Measurements from ENCODE around the gene ATAD3A.
"Not testable (repeated sequence)": the region's sequence is repeated elsewhere in the genome, so short reads cannot be mapped to it uniquely, and the experiment has no call there.

Gene ATAD3A

DNA sequence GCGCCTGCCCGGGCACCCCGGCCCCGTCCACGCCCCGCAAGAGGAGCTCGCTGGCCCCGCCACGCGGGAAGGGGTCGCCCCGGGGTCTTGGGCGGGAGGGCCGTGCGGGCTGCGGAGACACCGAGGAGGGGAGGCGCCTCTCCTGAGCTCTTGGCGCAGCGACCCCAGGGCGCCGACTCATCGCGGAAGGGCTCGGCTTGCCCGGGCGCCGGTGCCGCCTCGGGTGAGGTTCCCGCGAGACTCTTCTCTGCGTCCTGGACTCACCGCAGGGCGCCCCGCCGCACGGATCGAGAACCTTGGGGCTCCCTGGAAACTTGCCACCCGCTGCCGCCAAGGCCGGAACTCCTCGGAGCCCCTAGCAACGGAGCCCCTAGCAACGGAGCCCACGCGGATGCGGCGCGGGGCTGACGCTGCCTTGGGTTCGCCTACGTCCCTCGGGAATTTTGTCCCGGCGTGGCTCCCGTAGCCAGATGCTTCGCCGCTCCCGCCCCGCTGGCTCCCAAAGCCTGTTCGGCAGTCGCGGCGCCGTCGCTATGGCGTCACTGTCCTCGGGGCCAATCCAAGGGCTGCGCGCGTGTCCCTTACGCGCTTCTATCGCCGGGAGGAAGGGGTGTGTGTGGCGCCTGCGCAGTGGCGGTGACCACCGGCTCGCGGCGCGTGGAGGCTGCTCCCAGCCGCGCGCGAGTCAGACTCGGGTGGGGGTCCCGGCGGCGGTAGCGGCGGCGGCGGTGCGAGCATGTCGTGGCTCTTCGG lies at the start of gene ATAD3A:
TSS of gene ATAD3A (plus strand) at position 630 of the 753 bp plus-strand sequence. CDS start at position 737, 107 bp downstream.
- peak; percentile 93 for DNase-seq (ENCODE audit: low spot score)

DNA sequence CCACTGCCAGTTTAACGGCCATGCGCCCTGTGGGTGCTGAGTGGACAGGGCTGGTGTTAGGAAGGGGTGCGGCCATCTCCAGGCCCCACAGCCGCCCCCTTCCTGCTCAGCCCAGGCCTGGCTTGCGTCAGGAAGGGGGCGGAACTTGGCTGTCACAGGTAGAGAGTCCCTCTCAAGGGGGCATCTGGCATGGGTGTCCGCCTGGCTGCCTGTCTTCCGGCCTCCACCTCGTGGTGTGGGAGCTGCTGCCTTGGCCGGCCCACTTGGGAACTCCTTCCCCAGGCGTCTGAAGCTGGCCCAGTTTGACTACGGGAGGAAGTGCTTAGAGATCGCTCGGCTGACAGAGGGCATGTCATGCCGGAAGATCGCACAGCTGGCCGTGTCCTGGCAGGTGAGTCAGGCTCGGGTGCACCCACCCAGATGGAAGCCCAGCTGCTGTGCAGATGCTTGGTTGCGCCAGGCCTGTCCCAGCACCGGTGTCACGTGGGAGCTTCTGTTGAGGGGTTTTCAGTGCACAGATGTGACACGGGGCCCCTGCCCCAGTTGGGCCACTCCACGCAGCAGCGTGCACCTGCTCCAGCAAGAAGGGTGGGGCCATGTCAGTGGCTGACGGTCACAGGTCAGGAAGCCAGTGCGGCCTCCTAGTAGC lies 49.5 kb upstream of the ATAD3A start:
- no peak for DNase-seq (ENCODE audit: low spot score)

DNA sequence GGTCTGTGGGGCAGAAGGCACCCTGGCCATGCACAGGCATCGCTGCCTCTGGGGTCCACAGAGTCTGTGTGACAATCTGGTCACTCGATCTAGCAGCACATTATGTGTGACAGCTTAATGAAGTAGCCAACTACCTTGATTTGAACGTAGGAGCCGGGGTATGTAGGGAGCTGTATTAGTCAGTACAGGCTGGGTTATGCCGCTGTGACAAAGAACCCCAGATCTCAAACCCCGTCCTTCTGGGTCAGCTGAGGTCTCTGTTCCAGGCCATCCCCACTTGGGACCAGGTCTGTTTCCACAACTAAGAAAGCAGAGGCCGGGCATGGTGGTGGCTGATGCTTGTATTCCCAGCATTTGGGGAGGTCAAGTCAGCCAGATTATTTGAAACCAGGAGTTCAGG lies 48.6 kb upstream of the ATAD3A start:
- DNase-seq (ENCODE audit: low spot score): no peak

DNA sequence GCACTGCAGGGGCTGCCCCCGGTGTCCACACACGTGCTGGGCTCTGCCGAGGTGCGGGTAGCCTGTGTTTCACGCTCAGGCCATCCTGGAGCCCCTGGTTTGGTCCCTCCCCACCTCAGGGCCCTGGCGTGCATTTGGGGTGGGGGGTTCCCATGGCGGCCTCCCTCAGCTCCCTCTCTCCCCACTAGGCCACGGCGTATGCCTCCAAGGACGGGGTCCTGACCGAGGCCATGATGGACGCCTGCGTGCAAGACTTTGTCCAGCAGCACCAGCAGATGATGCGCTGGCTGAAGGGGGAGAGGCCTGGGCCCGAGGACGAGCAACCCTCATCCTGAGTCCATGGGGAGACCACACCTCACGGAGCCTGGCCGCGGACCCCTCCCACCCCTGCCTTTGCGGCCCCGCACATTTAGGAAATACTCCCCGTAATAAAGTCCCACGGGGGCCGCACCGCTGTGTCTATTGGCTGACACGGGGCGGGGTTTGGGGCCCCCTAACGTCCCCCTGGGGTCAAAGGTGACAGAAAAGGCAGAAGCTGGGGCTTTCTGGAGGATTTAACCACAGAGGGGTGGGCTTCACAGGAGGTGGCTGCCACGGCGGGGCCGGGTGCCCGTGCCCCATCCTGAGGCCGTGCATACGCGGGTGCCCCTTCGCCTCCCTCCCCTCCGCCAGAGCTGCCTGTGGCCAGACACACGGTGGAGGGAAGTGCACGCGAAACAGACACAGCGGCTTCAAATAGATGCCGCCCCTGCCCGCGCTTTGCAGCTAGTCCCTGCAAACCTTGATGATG lies 43.6 kb upstream of the ATAD3A start:
- DNase-seq (ENCODE audit: low spot score): not testable (repeated sequence)

DNA sequence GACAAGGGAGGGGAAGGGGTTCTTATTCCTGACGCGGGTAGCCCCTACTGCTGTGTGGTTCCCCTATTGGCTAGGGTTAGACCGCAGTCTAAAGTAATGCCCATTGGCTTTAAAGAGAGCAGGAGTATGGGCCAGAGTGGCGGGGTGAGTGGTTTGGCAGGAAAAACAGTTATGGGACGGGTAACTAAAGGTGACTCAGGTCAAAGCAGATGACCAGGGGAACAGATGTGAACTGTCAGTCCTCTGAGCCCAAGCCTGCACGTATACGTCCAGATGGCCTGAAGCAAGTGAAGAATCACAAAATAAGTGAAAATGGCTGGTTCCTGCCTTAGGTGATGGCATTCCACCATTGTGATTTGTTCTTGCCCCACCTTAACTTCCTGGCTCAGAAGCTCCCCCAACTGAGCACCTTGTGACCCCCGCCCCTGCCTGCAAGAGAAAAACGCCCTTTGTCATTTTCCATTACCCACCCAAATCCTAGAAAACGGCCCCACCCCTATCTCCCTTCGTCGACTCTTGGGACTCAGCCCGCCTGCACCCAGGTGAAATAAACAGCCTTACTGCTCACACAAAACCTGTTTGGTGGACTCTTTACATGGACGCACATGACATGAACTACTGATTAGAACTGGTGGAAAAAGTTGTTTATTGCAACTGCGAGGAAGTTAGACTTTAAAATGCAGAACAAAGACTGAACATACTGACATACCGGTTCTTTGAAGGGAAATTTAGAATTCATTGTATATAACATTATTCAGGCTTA lies 41.2 kb upstream of the ATAD3A start:
- no peak for DNase-seq (ENCODE audit: low spot score)

DNA sequence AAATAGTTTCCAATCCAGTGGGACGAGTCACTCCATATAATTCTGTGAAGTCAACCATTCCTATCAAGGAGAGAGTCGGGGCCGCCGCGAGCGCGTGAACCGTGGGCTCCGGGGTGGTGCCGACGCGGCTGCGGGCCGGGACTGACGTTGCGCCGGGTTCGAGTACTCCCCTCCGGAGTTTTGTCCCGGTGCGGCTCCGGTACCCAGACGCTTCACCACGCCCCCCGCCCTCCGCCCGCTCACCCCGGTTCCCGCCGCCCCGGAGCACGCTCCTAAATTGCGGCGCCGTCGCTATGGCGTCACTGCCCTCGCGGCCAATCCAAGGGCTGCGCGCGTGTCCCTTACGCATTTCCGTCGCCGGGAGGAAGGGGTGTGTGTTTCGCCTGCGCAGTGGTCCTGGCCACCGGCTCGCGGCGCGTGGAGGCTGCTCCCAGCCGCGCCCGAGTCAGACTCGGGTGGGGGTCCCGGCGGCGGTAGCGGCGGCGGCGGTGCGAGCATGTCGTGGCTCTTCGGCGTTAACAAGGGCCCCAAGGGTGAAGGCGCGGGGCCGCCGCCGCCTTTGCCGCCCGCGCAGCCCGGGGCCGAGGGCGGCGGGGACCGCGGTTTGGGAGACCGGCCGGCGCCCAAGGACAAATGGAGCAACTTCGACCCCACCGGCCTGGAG lies 40.4 kb upstream of the ATAD3A start, which contains the start of gene ATAD3B:
TSS of gene ATAD3B (plus strand) at position 377 of the 664 bp plus-strand sequence. CDS start at position 497, 120 bp downstream.
- peak; percentile 74 for DNase-seq (ENCODE audit: low spot score)

DNA sequence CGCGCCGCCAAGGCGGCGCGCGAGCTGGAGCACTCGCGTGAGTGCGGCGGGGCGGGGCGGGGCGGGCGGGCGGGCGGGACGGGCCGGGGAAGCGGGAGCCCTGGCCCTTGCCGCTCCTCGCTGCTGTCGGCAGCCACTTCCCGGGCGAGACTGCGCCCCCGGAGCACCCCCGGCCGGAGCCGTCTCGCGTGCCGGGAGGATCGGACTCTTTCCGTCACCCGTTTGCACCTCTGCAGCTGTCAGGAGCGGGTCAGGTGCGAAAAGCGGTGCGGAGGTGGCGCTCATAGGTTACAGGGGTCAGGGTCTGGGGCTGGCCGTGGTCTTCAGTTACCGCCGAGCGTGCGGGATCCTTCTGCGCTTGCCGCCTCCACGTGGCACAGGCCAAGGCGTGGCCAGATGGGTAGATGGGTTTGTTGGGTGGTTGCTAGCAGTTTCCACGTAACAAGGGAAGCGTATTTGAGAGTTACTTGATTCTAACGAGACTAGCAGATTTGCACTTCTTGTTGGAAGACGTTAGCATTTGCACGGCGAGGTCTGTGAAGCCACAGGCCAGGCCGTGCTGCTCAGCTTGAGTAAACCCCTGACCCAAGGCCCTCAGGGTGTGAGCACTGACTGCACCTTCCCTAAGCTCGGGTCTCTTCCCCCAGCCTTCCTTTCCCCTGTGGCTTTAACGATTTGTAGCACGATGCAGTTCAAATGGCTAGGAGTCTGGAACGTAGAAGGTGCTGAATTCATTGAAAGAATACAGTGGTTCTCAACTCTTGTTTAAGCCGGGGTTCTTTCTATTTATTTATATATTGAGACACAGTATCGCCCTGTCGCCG lies 39.7 kb upstream of the ATAD3A start:
- DNase-seq (ENCODE audit: low spot score): not testable (repeated sequence)

DNA sequence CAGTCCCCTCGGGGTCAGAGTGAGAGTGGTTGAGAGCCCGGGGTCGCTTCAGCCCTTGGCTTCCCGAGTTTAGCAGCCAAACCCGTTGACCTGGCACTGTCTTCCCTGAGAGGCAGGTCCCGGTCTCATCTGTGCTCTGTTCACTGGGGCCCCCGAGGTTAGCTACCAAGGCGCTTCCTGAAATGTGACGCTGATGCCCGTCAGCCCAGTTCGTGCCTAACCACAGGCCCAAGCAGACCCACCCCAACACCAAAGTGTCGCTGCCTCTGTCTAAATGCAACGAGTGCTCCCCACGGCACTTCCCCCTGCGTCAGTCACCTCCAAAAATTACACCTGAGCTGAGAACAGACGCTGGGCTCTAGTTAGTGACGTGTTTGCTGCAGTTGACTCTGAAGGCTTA lies 36.0 kb upstream of the ATAD3A start:
- not testable (repeated sequence) for DNase-seq (ENCODE audit: low spot score)

DNA sequence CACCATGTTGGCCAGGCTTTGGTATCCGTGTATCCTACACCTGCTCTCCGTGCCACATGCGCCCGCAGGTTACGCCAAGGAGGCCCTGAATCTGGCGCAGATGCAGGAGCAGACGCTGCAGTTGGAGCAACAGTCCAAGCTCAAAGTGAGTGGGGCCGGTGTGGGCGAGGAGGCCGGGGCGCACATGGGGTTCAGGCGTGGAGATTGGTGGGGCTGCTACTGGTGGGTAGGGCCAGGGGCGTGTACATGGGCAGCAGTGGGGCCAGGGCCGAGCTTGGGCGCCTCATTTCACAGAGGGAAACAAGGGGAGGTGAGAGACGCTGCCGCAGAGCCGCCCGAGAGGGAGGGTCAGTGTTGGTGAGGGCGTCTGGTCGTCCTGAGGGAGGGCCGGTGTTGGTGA lies 34.8 kb upstream of the ATAD3A start:
- DNase-seq (ENCODE audit: low spot score): no peak

DNA sequence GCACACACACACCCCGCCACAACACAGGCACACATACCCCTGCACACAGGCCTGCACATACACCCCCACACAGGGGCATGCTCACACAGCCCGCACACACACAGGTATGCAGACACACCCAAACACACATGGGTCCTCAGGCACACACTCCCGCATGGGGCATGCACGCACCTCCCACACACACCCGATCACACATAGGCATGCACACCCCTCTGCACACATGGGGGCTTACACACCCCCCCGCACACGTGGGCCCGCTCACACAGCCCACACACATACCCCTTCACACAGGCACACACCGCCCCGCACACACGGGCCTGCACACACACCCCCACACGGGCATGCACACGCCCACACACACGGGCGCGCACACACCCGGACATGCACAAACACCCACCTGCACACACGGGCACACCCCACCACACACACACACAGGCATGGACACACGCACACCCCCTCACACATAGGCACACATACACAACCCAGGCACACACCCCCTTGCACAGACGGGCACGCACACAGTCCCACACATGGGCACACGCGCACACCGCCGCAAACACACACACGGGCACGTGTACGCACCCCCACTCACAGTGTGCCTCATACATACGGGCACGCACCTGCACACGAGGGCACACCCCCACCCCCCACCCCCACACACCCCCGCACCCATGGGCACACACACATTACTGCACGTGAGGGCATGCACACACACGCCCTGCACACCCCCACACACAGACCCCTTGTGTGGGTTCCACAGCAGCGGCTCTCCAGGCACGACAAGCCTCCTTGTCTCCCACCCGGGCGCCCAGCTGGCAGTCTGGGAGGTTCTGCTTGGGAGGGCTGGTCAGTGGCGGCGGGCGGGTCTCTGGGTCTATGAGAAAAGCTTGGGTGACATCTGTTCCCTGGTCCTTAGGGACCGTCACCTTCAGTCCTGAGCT lies 32.1 kb upstream of the ATAD3A start:
- no peak for DNase-seq (ENCODE audit: low spot score)

DNA sequence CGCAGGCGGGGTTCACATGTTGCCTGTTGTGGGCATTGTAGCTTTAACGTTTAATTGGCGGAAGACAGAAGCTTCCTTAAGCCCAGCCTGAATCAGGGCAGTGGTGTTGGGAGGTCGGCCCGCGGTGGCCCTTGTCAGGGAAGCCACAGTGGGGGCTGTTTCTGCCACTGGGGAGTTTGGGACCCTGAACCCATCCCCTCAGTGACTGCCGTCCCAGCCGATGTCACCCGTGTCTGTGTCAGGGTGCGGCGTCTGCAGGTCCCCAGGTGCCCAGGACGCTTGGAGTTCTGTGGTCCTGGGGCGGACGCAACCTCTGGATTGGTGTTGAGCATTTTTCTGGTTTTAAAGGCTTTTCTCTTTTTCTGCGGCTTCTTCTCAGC lies 31.5 kb upstream of the ATAD3A start:
- not testable (repeated sequence) for DNase-seq (ENCODE audit: low spot score)

DNA sequence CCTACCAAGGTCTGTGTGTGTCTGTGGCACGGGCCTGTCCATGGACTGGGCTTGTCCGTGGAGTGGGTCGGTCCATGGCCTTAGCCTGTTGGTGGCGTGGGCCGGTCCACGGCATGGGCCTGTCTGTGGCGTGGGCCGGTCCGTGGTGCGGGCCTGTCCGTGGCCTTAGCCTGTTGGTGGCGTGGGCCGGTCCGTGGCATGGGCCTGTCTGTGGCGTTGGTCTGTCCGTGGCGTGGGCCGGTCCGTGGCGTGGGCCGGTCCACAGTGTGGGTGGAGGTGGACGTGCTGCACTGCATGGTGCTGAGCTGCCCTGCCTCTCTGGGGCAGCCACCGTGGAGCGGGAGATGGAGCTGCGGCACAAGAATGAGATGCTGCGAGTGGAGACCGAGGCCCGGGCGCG lies 30.2 kb upstream of the ATAD3A start:
- DNase-seq (ENCODE audit: low spot score): not testable (repeated sequence)

DNA sequence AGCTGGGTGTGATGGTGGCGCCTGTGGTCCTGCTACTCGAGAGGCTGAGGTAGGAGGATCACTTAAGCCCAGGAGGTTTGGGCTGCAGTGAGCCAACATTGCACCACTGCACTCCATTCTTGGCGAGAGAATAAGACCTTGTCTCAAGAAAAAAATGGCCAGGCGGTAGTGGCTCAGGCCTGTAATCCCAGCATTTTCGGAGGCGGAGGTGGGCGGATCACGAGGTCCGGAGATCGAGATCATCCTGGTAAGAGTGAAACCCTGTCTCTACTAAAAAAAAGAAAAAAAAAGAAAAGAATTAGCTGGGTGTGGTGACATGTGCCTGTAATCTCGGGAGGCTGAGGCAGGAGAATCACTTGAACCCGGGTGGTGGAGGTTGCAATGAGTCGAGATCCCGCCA lies 29.1 kb upstream of the ATAD3A start:
- DNase-seq (ENCODE audit: low spot score): no peak

DNA sequence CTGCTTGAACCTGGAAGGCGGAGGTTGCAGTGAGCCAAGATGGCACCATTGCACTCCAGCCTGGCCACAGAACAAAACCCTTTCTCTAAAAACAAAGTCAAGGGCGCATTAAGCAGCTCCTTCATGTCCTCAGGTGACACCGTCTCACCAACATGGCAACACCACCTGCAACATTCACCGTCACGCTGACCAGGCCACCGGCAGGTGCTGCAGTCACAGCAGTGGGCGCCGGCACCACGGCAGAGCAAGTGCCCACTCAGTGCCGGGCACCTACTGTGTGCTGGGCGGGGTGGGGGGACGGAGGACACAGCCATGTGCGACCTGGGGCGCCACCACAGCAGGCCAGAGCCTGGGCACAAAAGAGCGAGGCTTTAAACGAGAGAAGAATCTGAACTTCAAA lies 28.2 kb upstream of the ATAD3A start:
- no peak for DNase-seq (ENCODE audit: low spot score)

DNA sequence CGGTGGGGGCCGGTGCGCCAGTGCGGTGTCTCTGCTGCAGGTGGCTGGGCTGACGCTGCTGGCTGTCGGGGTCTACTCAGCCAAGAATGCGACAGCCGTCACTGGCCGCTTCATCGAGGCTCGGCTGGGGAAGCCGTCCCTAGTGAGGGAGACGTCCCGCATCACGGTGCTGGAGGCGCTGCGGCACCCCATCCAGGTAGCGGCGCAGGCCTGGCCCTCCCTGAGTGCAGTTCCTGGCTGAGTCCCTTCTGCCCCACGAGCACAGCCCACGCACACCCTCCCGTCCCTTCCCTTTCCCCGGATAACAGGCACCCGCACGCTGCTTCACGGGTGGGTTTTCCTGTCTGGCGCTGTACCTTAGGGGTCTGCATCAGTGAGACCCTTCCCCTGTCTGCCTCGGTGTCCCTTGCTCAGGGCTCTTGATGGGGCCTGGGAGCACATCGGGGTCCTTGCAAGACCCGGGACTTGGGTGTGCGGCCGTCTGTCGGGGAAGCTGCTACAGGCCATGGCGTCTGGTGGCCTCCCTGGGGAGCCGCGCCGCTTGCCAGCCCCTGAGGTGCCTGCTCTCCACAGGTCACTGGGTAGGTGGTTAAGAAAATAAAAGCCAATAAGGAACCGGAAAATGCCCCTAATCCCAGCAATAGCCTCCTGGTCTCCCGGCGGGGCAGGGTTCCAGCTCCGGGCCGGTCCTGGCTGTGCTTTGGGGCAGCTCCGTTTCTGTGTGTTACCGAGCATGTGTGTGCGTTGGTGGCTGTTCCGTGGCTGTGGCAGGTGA lies 26.8 kb upstream of the ATAD3A start:
- DNase-seq (ENCODE audit: low spot score): not testable (repeated sequence)

DNA sequence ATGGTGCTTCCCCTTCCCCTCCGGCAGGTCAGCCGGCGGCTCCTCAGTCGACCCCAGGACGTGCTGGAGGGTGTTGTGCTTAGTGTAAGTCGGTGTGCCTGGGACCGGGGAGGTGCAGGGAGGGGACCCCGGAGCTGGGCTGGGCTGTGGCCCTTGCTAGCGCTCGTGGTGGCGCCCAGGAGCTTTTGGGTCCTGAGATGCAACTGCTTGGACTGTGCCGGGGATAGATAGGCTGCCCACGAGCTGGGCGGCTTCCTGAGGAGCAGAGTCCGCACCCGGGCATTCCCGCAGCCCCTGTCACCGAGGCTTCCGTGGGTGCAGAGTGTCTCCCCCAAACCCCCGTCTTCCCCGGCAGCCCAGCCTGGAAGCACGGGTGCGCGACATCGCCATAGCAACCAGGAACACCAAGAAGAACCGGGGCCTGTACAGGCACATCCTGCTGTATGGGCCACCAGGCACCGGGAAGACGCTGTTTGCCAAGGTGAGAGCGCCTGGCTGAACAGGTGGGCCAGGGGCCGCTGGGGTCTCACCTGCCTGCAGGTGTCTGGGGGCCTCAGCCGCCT lies 26.1 kb upstream of the ATAD3A start:
- DNase-seq (ENCODE audit: low spot score): not testable (repeated sequence)

DNA sequence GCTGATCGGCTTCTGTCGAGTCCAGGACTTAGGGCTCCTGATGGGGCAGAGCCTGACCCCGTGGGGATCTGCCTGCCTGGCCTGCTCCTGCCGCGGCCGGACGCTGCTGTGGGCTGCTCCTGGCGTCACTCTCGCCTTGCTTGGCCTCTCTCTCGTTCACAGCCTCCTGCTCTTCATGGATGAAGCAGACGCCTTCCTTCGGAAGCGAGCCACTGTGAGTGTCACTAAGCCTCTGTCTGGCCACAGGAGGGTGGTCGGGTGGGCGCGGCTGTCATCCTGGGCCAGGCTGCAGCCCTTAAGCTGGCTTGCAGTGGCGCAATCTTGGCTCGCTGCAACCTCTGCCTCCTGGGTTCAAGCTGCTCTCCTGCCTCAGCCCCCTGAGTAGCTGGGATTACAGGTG lies 24.3 kb upstream of the ATAD3A start:
- DNase-seq (ENCODE audit: low spot score): no peak

DNA sequence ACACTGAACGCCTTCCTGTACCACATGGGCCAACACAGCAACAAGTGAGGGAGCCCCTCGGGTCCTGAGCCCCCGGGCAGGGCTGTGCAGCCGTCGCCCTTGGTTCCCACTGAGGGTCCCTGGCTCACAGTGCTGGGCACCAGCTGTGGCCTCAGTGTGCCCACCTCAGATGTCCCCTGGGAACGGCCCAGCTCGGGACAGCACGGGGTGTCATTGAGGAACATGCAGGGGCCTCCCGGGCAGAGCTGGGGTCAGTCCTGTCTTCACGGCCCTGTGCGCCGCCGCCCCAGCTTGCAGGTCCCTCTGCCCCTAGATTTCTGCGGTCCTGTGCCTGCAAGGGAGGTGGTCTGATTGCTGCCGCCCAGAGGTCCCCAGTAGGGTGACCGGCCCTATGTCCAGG lies 22.7 kb upstream of the ATAD3A start:
- no peak for DNase-seq (ENCODE audit: low spot score)

Data from COLO829 (cell line).